Hepatocyte (in vitro differentiated cells): ENCODE results near the gene MIGA1.
"Not testable (repeated sequence)": the region's sequence is repeated elsewhere in the genome, so short reads cannot be mapped to it uniquely, and the experiment has no call there.

Experiments
- EZH2 ChIP-seq: fragments of 200-600 bp; sonication (generic); IDR thresholded peaks from 2 replicates; pipeline ENCODE4 v1.6.1; 2016; ENCODE audit warnings: antibody characterized with exemption, mild to moderate bottlenecking, borderline replicate concordance
- EZH2phosphoT487 ChIP-seq: fragments of 200-600 bp; sonication (generic); IDR thresholded peaks from one replicate; pipeline ENCODE4 v1.6.1; 2018; ENCODE audit warnings: antibody characterized with exemption, mild to moderate bottlenecking, low read depth, moderate library complexity; ENCODE audit not compliant: unreplicated experiment, severe bottlenecking
- TF ChIP-seq, protein P1 (sequence below): fragments of 200-600 bp; sonication (generic); IDR thresholded peaks from 2 replicates; pipeline ENCODE4 v1.5.1; 2016; ENCODE audit warnings: antibody characterized with exemption, mild to moderate bottlenecking; ENCODE audit not compliant: poor library complexity

DNA sequence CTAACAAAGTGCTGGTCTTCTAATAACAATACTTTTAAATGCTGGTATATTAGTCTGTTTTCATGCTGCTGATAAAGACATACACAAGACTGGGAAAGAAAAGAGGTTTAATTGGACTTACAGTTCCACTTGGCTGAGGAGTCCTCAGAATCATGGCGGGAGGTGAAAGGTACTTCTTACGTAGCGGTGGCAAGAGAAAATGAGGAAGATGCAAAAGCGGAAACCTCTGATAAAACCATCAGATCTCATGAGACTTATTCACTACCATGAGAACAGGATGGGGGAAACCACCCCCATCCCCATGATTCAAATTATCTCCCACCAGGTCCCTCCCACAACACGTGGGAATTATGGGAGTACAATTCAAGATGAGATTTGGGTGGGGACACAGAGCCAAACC is 139.5 kb downstream of the MIGA1 start:
- TF ChIP-seq, protein P1, sequence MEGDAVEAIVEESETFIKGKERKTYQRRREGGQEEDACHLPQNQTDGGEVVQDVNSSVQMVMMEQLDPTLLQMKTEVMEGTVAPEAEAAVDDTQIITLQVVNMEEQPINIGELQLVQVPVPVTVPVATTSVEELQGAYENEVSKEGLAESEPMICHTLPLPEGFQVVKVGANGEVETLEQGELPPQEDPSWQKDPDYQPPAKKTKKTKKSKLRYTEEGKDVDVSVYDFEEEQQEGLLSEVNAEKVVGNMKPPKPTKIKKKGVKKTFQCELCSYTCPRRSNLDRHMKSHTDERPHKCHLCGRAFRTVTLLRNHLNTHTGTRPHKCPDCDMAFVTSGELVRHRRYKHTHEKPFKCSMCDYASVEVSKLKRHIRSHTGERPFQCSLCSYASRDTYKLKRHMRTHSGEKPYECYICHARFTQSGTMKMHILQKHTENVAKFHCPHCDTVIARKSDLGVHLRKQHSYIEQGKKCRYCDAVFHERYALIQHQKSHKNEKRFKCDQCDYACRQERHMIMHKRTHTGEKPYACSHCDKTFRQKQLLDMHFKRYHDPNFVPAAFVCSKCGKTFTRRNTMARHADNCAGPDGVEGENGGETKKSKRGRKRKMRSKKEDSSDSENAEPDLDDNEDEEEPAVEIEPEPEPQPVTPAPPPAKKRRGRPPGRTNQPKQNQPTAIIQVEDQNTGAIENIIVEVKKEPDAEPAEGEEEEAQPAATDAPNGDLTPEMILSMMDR = not testable (repeated sequence)
- TF ChIP-seq EZH2, EZH2phosphoT487: not testable (repeated sequence)
